IMR-90 (cell line): ENCODE data around the gene ANKRD26. TPM values are rescaled to one million over a fixed set of nuclear protein-coding genes. Genes with fewer than 3 reads are reported as not detected.

Experiments
- ATAC-seq: fragments of 200-7000 bp; cut with Tn5 transposase; 2 replicates; pipeline ENCODE4 v1.9.1; 2020; ENCODE audit warnings: low read depth, mild to moderate bottlenecking, moderate library complexity
- BruUV-seq: library from RNA; stranded (reverse); fragments of 400-500 nt; replicated peaks from 2 replicates; lab custom pipeline; 2021; lab: Mats Ljungman, UMichigan
- CTCF ChIA-PET: fragments of 300-600 bp; formaldehyde crosslinking; extraction: SDS; loops from one replicate; lab custom pipeline; 2021; ENCODE audit warnings: antibody characterized with exemption; lab: Yijun Ruan, JAX
- POLR2A ChIA-PET: fragments of 300-600 bp; sonication (Branson Sonifier 250); formaldehyde crosslinking; loops from one replicate; lab custom pipeline; 2022; ENCODE audit warnings: antibody characterized with exemption; ENCODE audit not compliant: unreplicated experiment; lab: Charles Lee
- DNase-seq: peaks from one replicate; pipeline ENCODE4 v3.0.0; 2013
- H2AFZ ChIP-seq: replicated peaks from 2 replicates; pipeline ENCODE3; 2013; ENCODE audit warnings: low read length, mild to moderate bottlenecking; ENCODE audit not compliant: poor library complexity
- H2AK5ac ChIP-seq: 2 replicates; pipeline ENCODE4 v1.6.1; 2013; ENCODE audit warnings: low read depth, low read length, inconsistent platforms
- H2AK9ac ChIP-seq: replicated peaks from 2 replicates; pipeline ENCODE3; 2013; ENCODE audit warnings: mild to moderate bottlenecking, low read depth, low read length, moderate library complexity; ENCODE audit not compliant: poor library complexity
- H2BK120ac ChIP-seq: 2 replicates; pipeline ENCODE4 v1.6.1; 2013; ENCODE audit warnings: low read depth, low read length, inconsistent platforms
- H2BK15ac ChIP-seq: 3 replicates; pipeline ENCODE4 v1.6.1; 2013; ENCODE audit warnings: low read depth, low read length, inconsistent platforms
- H2BK20ac ChIP-seq: 2 replicates; pipeline ENCODE4 v1.6.1; 2013; ENCODE audit warnings: low read depth, mild to moderate bottlenecking, inconsistent platforms, low read length, moderate library complexity
- H2BK5ac ChIP-seq: 2 replicates; pipeline ENCODE4 v1.6.1; 2013; ENCODE audit warnings: mild to moderate bottlenecking, low read depth, low read length, inconsistent platforms; ENCODE audit not compliant: poor library complexity, severe bottlenecking
- H3K14ac ChIP-seq: replicated peaks from 2 replicates; pipeline ENCODE4 v1.6.1; 2013; ENCODE audit warnings: low read depth, low read length, inconsistent platforms
- H3K18ac ChIP-seq: 2 replicates; pipeline ENCODE4 v1.6.1; 2013; ENCODE audit warnings: low read depth, low read length, control low read depth
- H3K23ac ChIP-seq: 2 replicates; pipeline ENCODE4 v1.6.1; 2013; ENCODE audit warnings: low read depth, low read length, inconsistent platforms
- H3K27ac ChIP-seq: 2 replicates; pipeline ENCODE4 v1.5.1; 2013; ENCODE audit warnings: mild to moderate bottlenecking, control low read depth, low read length; ENCODE audit not compliant: insufficient read depth
- H3K27me3 ChIP-seq: 2 replicates; pipeline ENCODE4 v1.6.1; 2013; ENCODE audit warnings: low read length; ENCODE audit not compliant: control insufficient read depth, insufficient read depth
- H3K36me3 ChIP-seq: 2 replicates; pipeline ENCODE4 v1.6.1; 2013; ENCODE audit warnings: low read length, mixed read lengths; ENCODE audit not compliant: control insufficient read depth, insufficient read depth
- H3K4ac ChIP-seq: 2 replicates; pipeline ENCODE4 v1.6.1; 2013; ENCODE audit warnings: low read depth, low read length, inconsistent platforms
- H3K4me1 ChIP-seq: 2 replicates; pipeline ENCODE4 v1.6.1; 2013; ENCODE audit warnings: low read length, mixed read lengths; ENCODE audit not compliant: control insufficient read depth, insufficient read depth
- H3K4me2 ChIP-seq: 2 replicates; pipeline ENCODE4 v1.6.1; 2013; ENCODE audit warnings: low read depth, mild to moderate bottlenecking, control low read depth, low read length, moderate library complexity
- H3K4me3 ChIP-seq: 2 replicates; pipeline ENCODE4 v1.5.1; 2013; ENCODE audit warnings: low read depth, mild to moderate bottlenecking, control low read depth, low read length, moderate library complexity; ENCODE audit not compliant: insufficient read depth
- H3K56ac ChIP-seq: 2 replicates; pipeline ENCODE4 v1.6.1; 2013; ENCODE audit warnings: low read length, inconsistent platforms; ENCODE audit not compliant: insufficient read depth; ENCODE audit errors: extremely low read depth
- H3K79me1 ChIP-seq, 2 experiments: 2 replicates each; pipeline ENCODE4 v1.6.1; 2013; ENCODE audit warnings: low read length in 2 of 2, inconsistent platforms in 1 of 2, low read depth in 1 of 2
- H3K9ac ChIP-seq: 2 replicates; pipeline ENCODE4 v1.6.1; 2013; ENCODE audit warnings: low read depth, low read length, control low read depth
- H3K9me1 ChIP-seq: 2 replicates; pipeline ENCODE4 v1.6.1; 2013; ENCODE audit warnings: low read length, inconsistent platforms; ENCODE audit not compliant: insufficient read depth
- H3K9me3 ChIP-seq: 2 replicates; pipeline ENCODE4 v1.6.1; 2013; ENCODE audit warnings: low read length; ENCODE audit not compliant: control insufficient read depth, insufficient read depth
- H4K20me1 ChIP-seq: 2 replicates; pipeline ENCODE4 v1.6.1; 2013; ENCODE audit warnings: low read length, inconsistent platforms; ENCODE audit not compliant: insufficient read depth
- H4K5ac ChIP-seq: 2 replicates; pipeline ENCODE4 v1.6.1; 2013; ENCODE audit warnings: mild to moderate bottlenecking, low read depth, low read length, control low read depth
- H4K8ac ChIP-seq, 2 experiments: 2 replicates each; pipeline ENCODE4 v1.6.1; 2013; ENCODE audit warnings: low read depth in 2 of 2, low read length in 2 of 2, control low read depth in 1 of 2, inconsistent platforms in 1 of 2
- H4K91ac ChIP-seq: 2 replicates; pipeline ENCODE4 v1.6.1; 2013; ENCODE audit warnings: low read depth, low read length, inconsistent platforms; ENCODE audit not compliant: insufficient read depth
- BHLHE40 ChIP-seq: fragments of 150-350 bp; IDR thresholded peaks from 2 replicates; pipeline ENCODE4 v1.6.1; 2016; ENCODE audit warnings: mild to moderate bottlenecking, low read depth, low read length
- CEBPB ChIP-seq: IDR thresholded peaks from 2 replicates; pipeline ENCODE4 v1.6.1; 2012; ENCODE audit warnings: low read depth, low read length, improper control_type of control experiment
- FOS ChIP-seq: fragments of 150-350 bp; IDR thresholded peaks from 2 replicates; pipeline ENCODE4 v1.6.1; 2016; ENCODE audit warnings: low read depth, low read length
- MAFK ChIP-seq: IDR thresholded peaks from 2 replicates; pipeline ENCODE4 v1.6.1; 2012; ENCODE audit warnings: low read depth, low read length, improper control_type of control experiment
- MAZ ChIP-seq: IDR thresholded peaks from 2 replicates; pipeline ENCODE4 v1.6.1; 2012; ENCODE audit warnings: low read depth, mild to moderate bottlenecking, low read length, improper control_type of control experiment, moderate library complexity, borderline replicate concordance
- NFE2L2 ChIP-seq: fragments of 150-350 bp; IDR thresholded peaks from 2 replicates; pipeline ENCODE4 v1.6.1; 2016; ENCODE audit warnings: low read depth, mild to moderate bottlenecking, low read length
- POLR2A ChIP-seq: IDR thresholded peaks from 2 replicates; pipeline ENCODE4 v1.6.1; 2012; ENCODE audit warnings: mild to moderate bottlenecking, low read depth, low read length
- WGBS, 2 experiments: methylation state at CpG; one replicate each; pipeline versions ENCODE4 v1.1.5 to v1.1.7; 2013; ENCODE audit warnings: missing lambda C conversion rate in 2 of 2; ENCODE audit not compliant: insufficient read length in 1 of 2; ENCODE audit errors: extremely low coverage in 2 of 2; 5-methylcytosine and 5-hydroxymethylcytosine counted together
- dilution Hi-C: fragments of 300-500 bp; cut with HindIII; formaldehyde crosslinking; loops from one replicate; pipeline ENCODE4 v1.14.3; 2018; ENCODE audit warnings: low sequenced_read_pairs; ENCODE audit not compliant: unreplicated experiment
- in situ Hi-C: fragments of 300-500 bp; cut with MboI; formaldehyde crosslinking; loops from 3 replicates; pipeline ENCODE4 v1.14.3; 2019; ENCODE audit warnings: low sequenced_read_pairs, inconsistent platforms, mixed read lengths
- intact Hi-C: fragments of 100-400 bp; cut with micrococcal nuclease; formaldehyde crosslinking; loops from 2 replicates; pipeline ENCODE4 v1.10.0; 2022
- polyA plus RNA-seq, 3 experiments: library from polyadenylated mRNA; depleted of rRNA; stranded (reverse); fragments of >200 nt; gene quantifications; 2 replicates each; pipeline ENCODE4 v1.2.3, GENCODE V29; 2012; ENCODE audit warnings: low replicate concordance in 1 of 3
- total RNA-seq: library from RNA; depleted of rRNA; stranded (reverse); fragments of >200 nt; gene quantifications from 2 replicates; pipeline ENCODE4 v1.2.3, GENCODE V29; 2012

The ANKRD26 gene
- total and polyA plus RNA-seq, 2 of the 4 experiments (the other 2 are of a cell fraction) = 1.3 to 4.8 TPM

- H3K9me3 ChIP-seq = no peaks in the 10 kb centered on the region
- ChIA-PET POLR2A (no interaction called here), CTCF (no interaction called here)
- H2BK20ac ChIP-seq = no peak overlapping the region
- ATAC-seq = peak; percentile 71
- dilution Hi-C loops (no loop called here), in situ Hi-C loops (no loop called here), intact Hi-C loops (no loop called here)
- no peaks in the 10 kb centered on the region for H3K36me3 ChIP-seq
- no peak overlapping the region for H4K5ac ChIP-seq
- H3K14ac ChIP-seq = no peak overlapping the region
- no peak overlapping the region for H2BK5ac ChIP-seq
- no peak overlapping the region for H3K4me2 ChIP-seq
- no peaks in the 10 kb centered on the region for H3K9me1 ChIP-seq
- no peak overlapping the region for H4K91ac ChIP-seq
- no peak overlapping the region for H3K27ac ChIP-seq
- no peak overlapping the region for H3K4ac ChIP-seq
- H2AK9ac ChIP-seq = no peak overlapping the region
- no peak overlapping the region for H2AK5ac ChIP-seq
- H3K23ac ChIP-seq = no peak overlapping the region
- no peak overlapping the region for H3K18ac ChIP-seq
- H2BK15ac ChIP-seq = no peak overlapping the region
- no peak overlapping the region for H3K9ac ChIP-seq
- no peak overlapping the region for H2AFZ ChIP-seq
- no peak for TF ChIP-seq FOS
- TF ChIP-seq BHLHE40 = no peak
- no peak for TF ChIP-seq CEBPB
- no peak for TF ChIP-seq MAZ
- TF ChIP-seq MAFK = no peak
- TF ChIP-seq NFE2L2 = no peak
- TF ChIP-seq POLR2A = no peak
- no CpG with 5 or more reads among the region's 1 CpG for WGBS, 2 experiments
- no peaks in the 10 kb centered on the region for H3K27me3 ChIP-seq
- no peak for DNase-seq
- H4K8ac ChIP-seq = no peak overlapping the region
- no peak overlapping the region for H3K4me3 ChIP-seq
- no peak overlapping the region for H3K56ac ChIP-seq
- H4K20me1 ChIP-seq = no peaks in the 10 kb centered on the region
- H3K79me1 ChIP-seq = no peaks in the 10 kb centered on the region
- BruUV-seq = no TSS peak
- no peak overlapping the region for H2BK120ac ChIP-seq
- H3K4me1 ChIP-seq = no peaks in the 10 kb centered on the region
Observed at GRCh38 chr10:26987851-26988250, 112.4 kb downstream of the ANKRD26 start.
